ENCODE results near the gene RBMS1. TPM values are rescaled to one million over a fixed set of nuclear protein-coding genes. Genes with fewer than 3 reads are reported as not detected.

Gene RBMS1
- total and polyA plus RNA-seq, 4 donors = 29.5 to 72.0 (median 49.5) TPM

- Histone ChIP-seq H3K36me3 (ENCODE audit: control insufficient read depth, insufficient read depth, low read length) (no peaks in the 10 kb centered on the region), H3K9me3 (ENCODE audit: control insufficient read depth, insufficient read depth, low read length) (no peaks in the 10 kb centered on the region), H3K4me1 (ENCODE audit: control insufficient read depth, insufficient read depth, low read length) (no peaks in the 10 kb centered on the region), H3K4me3 (ENCODE audit: low read depth, low read length) (no peak overlapping the region), H3K27me3 (ENCODE audit: control insufficient read depth, insufficient read depth, low read length) (no peaks in the 10 kb centered on the region), H3K27ac (ENCODE audit: low read depth, low read length) (no peak overlapping the region)
- WGBS (ENCODE audit: insufficient coverage) = no CpG with 5 or more reads among the region's 4 CpGs
- no peak for DNase-seq (ENCODE audit: low read depth in 4 of 6, low spot score in 6 of 6)
Measured at GRCh38 chr2:160336635-160337034, 157.0 kb downstream of the RBMS1 start.

- H3K36me3 ChIP-seq (ENCODE audit: control insufficient read depth, insufficient read depth, low read length) = no peaks in the 10 kb centered on the region
- no peak overlapping the region for H3K27ac ChIP-seq (ENCODE audit: low read depth, low read length)
- no peaks in the 10 kb centered on the region for H3K4me1 ChIP-seq (ENCODE audit: control insufficient read depth, insufficient read depth, low read length)
- no peaks in the 10 kb centered on the region for H3K9me3 ChIP-seq (ENCODE audit: control insufficient read depth, insufficient read depth, low read length)
- no peak overlapping the region for H3K4me3 ChIP-seq (ENCODE audit: low read depth, low read length)
- no peak for DNase-seq (ENCODE audit: low read depth in 4 of 6, low spot score in 6 of 6)
- H3K27me3 ChIP-seq (ENCODE audit: control insufficient read depth, insufficient read depth, low read length) = no peaks in the 10 kb centered on the region
- no CpG with 5 or more reads among the region's 1 CpG for WGBS (ENCODE audit: insufficient coverage)
Measured at GRCh38 chr2:160336105-160336504, 157.5 kb downstream of the RBMS1 start.

- H3K27me3 ChIP-seq (ENCODE audit: control insufficient read depth, insufficient read depth, low read length) = no peaks in the 10 kb centered on the region
- no peak overlapping the region for H3K27ac ChIP-seq (ENCODE audit: low read depth, low read length)
- 50% methylated on average over 1 of the region's 5 CpGs for WGBS (ENCODE audit: insufficient coverage)
- H3K4me3 ChIP-seq (ENCODE audit: low read depth, low read length) = no peak overlapping the region
- DNase-seq (ENCODE audit: low read depth in 4 of 6, low spot score in 6 of 6) = no peak
- H3K4me1 ChIP-seq (ENCODE audit: control insufficient read depth, insufficient read depth, low read length) = no peaks in the 10 kb centered on the region
- no peaks in the 10 kb centered on the region for H3K36me3 ChIP-seq (ENCODE audit: control insufficient read depth, insufficient read depth, low read length)
- H3K9me3 ChIP-seq (ENCODE audit: control insufficient read depth, insufficient read depth, low read length) = no peaks in the 10 kb centered on the region
Measured at GRCh38 chr2:160335441-160335840, 158.2 kb downstream of the RBMS1 start.

GRCh38 chr2:160334028-160334741, 159.4 kb downstream of the RBMS1 start:
- H3K36me3 ChIP-seq (ENCODE audit: control insufficient read depth, insufficient read depth, low read length) = no peaks in the 10 kb centered on the region
- H3K27ac ChIP-seq (ENCODE audit: low read depth, low read length) = no peak overlapping the region
- H3K27me3 ChIP-seq (ENCODE audit: control insufficient read depth, insufficient read depth, low read length) = no peaks in the 10 kb centered on the region
- H3K9me3 ChIP-seq (ENCODE audit: control insufficient read depth, insufficient read depth, low read length) = no peaks in the 10 kb centered on the region
- DNase-seq (ENCODE audit: low read depth in 4 of 6, low spot score in 6 of 6) = no peak
- WGBS (ENCODE audit: insufficient coverage) = 85% methylated on average over 2 of the region's 4 CpGs
- H3K4me1 ChIP-seq (ENCODE audit: control insufficient read depth, insufficient read depth, low read length) = no peaks in the 10 kb centered on the region
- H3K4me3 ChIP-seq (ENCODE audit: low read depth, low read length) = no peak overlapping the region

- H3K4me1 ChIP-seq (ENCODE audit: control insufficient read depth, insufficient read depth, low read length) = no peaks in the 10 kb centered on the region
- no peak overlapping the region for H3K4me3 ChIP-seq (ENCODE audit: low read depth, low read length)
- no CpG with 5 or more reads among the region's 2 CpGs for WGBS (ENCODE audit: insufficient coverage)
- H3K27ac ChIP-seq (ENCODE audit: low read depth, low read length) = no peak overlapping the region
- H3K27me3 ChIP-seq (ENCODE audit: control insufficient read depth, insufficient read depth, low read length) = no peaks in the 10 kb centered on the region
- H3K36me3 ChIP-seq (ENCODE audit: control insufficient read depth, insufficient read depth, low read length) = no peaks in the 10 kb centered on the region
- DNase-seq (ENCODE audit: low read depth in 4 of 6, low spot score in 6 of 6) = no peak
- H3K9me3 ChIP-seq (ENCODE audit: control insufficient read depth, insufficient read depth, low read length) = no peaks in the 10 kb centered on the region
Measured at GRCh38 chr2:160333324-160334027, 160.1 kb downstream of the RBMS1 start.

- no CpG with 5 or more reads among the region's 2 CpGs for WGBS (ENCODE audit: insufficient coverage)
- no peaks in the 10 kb centered on the region for H3K9me3 ChIP-seq (ENCODE audit: control insufficient read depth, insufficient read depth, low read length)
- no peaks in the 10 kb centered on the region for H3K36me3 ChIP-seq (ENCODE audit: control insufficient read depth, insufficient read depth, low read length)
- no peak overlapping the region for H3K4me3 ChIP-seq (ENCODE audit: low read depth, low read length)
- H3K27me3 ChIP-seq (ENCODE audit: control insufficient read depth, insufficient read depth, low read length) = no peaks in the 10 kb centered on the region
- no peak overlapping the region for H3K27ac ChIP-seq (ENCODE audit: low read depth, low read length)
- DNase-seq (ENCODE audit: low read depth in 4 of 6, low spot score in 6 of 6) = no peak
- H3K4me1 ChIP-seq (ENCODE audit: control insufficient read depth, insufficient read depth, low read length) = no peaks in the 10 kb centered on the region
Measured at GRCh38 chr2:160332318-160332717, 161.3 kb downstream of the RBMS1 start.

GRCh38 chr2:160331258-160332025, 162.2 kb downstream of the RBMS1 start:
- H3K4me1 ChIP-seq (ENCODE audit: control insufficient read depth, insufficient read depth, low read length) = no peaks in the 10 kb centered on the region
- H3K9me3 ChIP-seq (ENCODE audit: control insufficient read depth, insufficient read depth, low read length) = no peaks in the 10 kb centered on the region
- DNase-seq (ENCODE audit: low read depth in 4 of 6, low spot score in 6 of 6) = peak in 1 of 6 donors; percentile 63
- H3K4me3 ChIP-seq (ENCODE audit: low read depth, low read length) = no peak overlapping the region
- H3K27me3 ChIP-seq (ENCODE audit: control insufficient read depth, insufficient read depth, low read length) = no peaks in the 10 kb centered on the region
- WGBS (ENCODE audit: insufficient coverage) = 72% methylated on average over 3 of the region's 6 CpGs
- no peaks in the 10 kb centered on the region for H3K36me3 ChIP-seq (ENCODE audit: control insufficient read depth, insufficient read depth, low read length)
- H3K27ac ChIP-seq (ENCODE audit: low read depth, low read length) = no peak overlapping the region

GRCh38 chr2:160328811-160329527, 164.6 kb downstream of the RBMS1 start:
- no peaks in the 10 kb centered on the region for H3K27me3 ChIP-seq (ENCODE audit: control insufficient read depth, insufficient read depth, low read length)

GRCh38 chr2:160326786-160327185, 166.8 kb downstream of the RBMS1 start:
- no peak overlapping the region for H3K4me3 ChIP-seq (ENCODE audit: low read depth, low read length)
- H3K4me1 ChIP-seq (ENCODE audit: control insufficient read depth, insufficient read depth, low read length) = no peaks in the 10 kb centered on the region
- no peaks in the 10 kb centered on the region for H3K9me3 ChIP-seq (ENCODE audit: control insufficient read depth, insufficient read depth, low read length)
- no peaks in the 10 kb centered on the region for H3K27me3 ChIP-seq (ENCODE audit: control insufficient read depth, insufficient read depth, low read length)
- DNase-seq (ENCODE audit: low read depth in 4 of 6, low spot score in 6 of 6) = no peak
- no peak overlapping the region for H3K27ac ChIP-seq (ENCODE audit: low read depth, low read length)
- H3K36me3 ChIP-seq (ENCODE audit: control insufficient read depth, insufficient read depth, low read length) = no peaks in the 10 kb centered on the region

More at GRCh38 chr2:160328811-160329527, 164.6 kb downstream of the RBMS1 start:
- no peaks in the 10 kb centered on the region for H3K4me1 ChIP-seq (ENCODE audit: control insufficient read depth, insufficient read depth, low read length)
- no peaks in the 10 kb centered on the region for H3K9me3 ChIP-seq (ENCODE audit: control insufficient read depth, insufficient read depth, low read length)
- no peak overlapping the region for H3K4me3 ChIP-seq (ENCODE audit: low read depth, low read length)
- peak in 1 of 6 donors; percentile 39 for DNase-seq (ENCODE audit: low read depth in 4 of 6, low spot score in 6 of 6)
- WGBS (ENCODE audit: insufficient coverage) = 30% methylated on average over 5 of the region's 9 CpGs
- no peaks in the 10 kb centered on the region for H3K36me3 ChIP-seq (ENCODE audit: control insufficient read depth, insufficient read depth, low read length)
- H3K27ac ChIP-seq (ENCODE audit: low read depth, low read length) = no peak overlapping the region

All from spinal cord (tissue), 10 donors.